ENCODE measurements around the gene SUCLG1.

- no peak for TF ChIP-seq CTCF (optimal IDR thresholded peaks at IDR 0.05 in 1 of 3, IDR thresholded peaks at IDR 0.05 in 1 of 3, conservative IDR thresholded peaks at IDR 0.05 in 1 of 3; ENCODE audit: extremely low read depth in 1 of 3, insufficient read depth in 2 of 3, low read length in 3 of 3)
- TF ChIP-seq EZH2 (IDR thresholded peaks at IDR 0.05; ENCODE audit: low read length) = no peak
These were observed 29.8 kb downstream of the SUCLG1 start for GRCh38 chr2:84429328-84429727.
